Measurements from ENCODE around the gene AP5M1. TPM values are rescaled to one million over a fixed set of nuclear protein-coding genes. Genes with fewer than 3 reads are reported as not detected.

AP5M1 gene
- total RNA-seq, 1 donor from 2014 or later = 79.1 TPM

DNA sequence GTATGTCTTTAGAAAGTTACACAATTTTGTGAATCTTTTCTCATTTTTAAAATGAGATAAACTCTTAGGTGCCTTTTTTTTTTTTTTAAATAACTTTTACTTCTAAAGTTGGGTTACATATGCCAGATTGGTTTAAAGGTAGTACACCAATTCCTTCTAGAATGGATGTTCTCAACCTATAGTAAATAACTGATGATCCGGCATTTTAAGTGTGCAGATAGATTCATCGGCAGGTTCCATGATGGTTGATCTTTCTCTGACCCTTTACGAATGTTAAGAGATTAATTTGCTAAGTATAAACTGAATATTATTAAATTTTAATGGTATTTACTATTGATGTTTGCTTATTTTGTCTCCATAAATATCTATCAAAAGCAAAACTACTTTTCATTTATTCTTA lies 8.3 kb downstream of the AP5M1 start:
- peaks cover 5% of the 10 kb centered on the region for H4K20me1 ChIP-seq (ENCODE audit: low read depth)
- H3K36me3 ChIP-seq = peaks cover 18% of the 10 kb centered on the region
- H3K4me2 ChIP-seq = no peak overlapping the region
- no peak for DNase-seq (ENCODE audit: low spot score)
- H2AFZ ChIP-seq (replicated peaks) = no peak overlapping the region
- no peaks in the 10 kb centered on the region for H3K9me3 ChIP-seq (ENCODE audit: low read depth)
- no peaks in the 10 kb centered on the region for H3K27me3 ChIP-seq
- no peak overlapping the region for H3K27ac ChIP-seq
- Mint-ChIP-seq H3K4me1 (no peaks in the 10 kb centered on the region), H3K9me3 (no peaks in the 10 kb centered on the region), H3K27ac (no peak overlapping the region), H3K4me3 (no peak overlapping the region), H3K36me3 (peaks cover 25% of the 10 kb centered on the region), H3K27me3 (ENCODE audit: insufficient read depth, low read depth) (no peaks in the 10 kb centered on the region)
- TF ChIP-seq CTCF (IDR thresholded peaks at IDR 0.05) (no peak), EZH2 (IDR thresholded peaks at IDR 0.05) (no peak), EZH2phosphoT487 (IDR thresholded peaks at IDR 0.05) (no peak)
- no peaks in the 10 kb centered on the region for H3K4me1 ChIP-seq
- H3F3A ChIP-seq (ENCODE audit: low read depth) = peaks cover 7% of the 10 kb centered on the region
- H3K79me2 ChIP-seq (ENCODE audit: low read depth) = peaks cover 61% of the 10 kb centered on the region
- H3K4me3 ChIP-seq = no peak overlapping the region
- no peak overlapping the region for H3K9ac ChIP-seq

- no peak overlapping the region for H3K27ac Mint-ChIP-seq
- H3K4me1 Mint-ChIP-seq = peaks cover 47% of the 10 kb centered on the region
- H3K36me3 ChIP-seq = peaks cover 10% of the 10 kb centered on the region
These were observed 19.0 kb downstream of the AP5M1 start for GRCh38 chr14:57287745-57288144.

GRCh38 chr14:57290751-57291150 lies 22.0 kb downstream of the AP5M1 start:
- peak overlapping the region; percentile 74 for H3K4me2 ChIP-seq
- H3K9me3 ChIP-seq (ENCODE audit: low read depth) = no peaks in the 10 kb centered on the region
- Mint-ChIP-seq H3K9me3 (no peaks in the 10 kb centered on the region), H3K27ac (peak overlapping the region; percentile 98), H3K4me1 (peaks cover 63% of the 10 kb centered on the region), H3K27me3 (ENCODE audit: insufficient read depth, low read depth) (no peaks in the 10 kb centered on the region), H3K4me3 (peak overlapping the region; percentile 58), H3K36me3 (no peaks in the 10 kb centered on the region)
- no peak overlapping the region for H3K9ac ChIP-seq
- peak overlapping the region; percentile 99 for H3K27ac ChIP-seq
- no peaks in the 10 kb centered on the region for H3K27me3 ChIP-seq
- peaks cover 82% of the 10 kb centered on the region for H3K4me1 ChIP-seq
- H2AFZ ChIP-seq (replicated peaks) = no peak overlapping the region
- no peaks in the 10 kb centered on the region for H4K20me1 ChIP-seq (ENCODE audit: low read depth)
- DNase-seq (ENCODE audit: low spot score) = peak; percentile 86
- no peak for TF ChIP-seq CTCF (IDR thresholded peaks at IDR 0.05)
- peak; percentile 59 for TF ChIP-seq EZH2phosphoT487 (IDR thresholded peaks at IDR 0.05)
- peak overlapping the region; percentile 30 for H3K4me3 ChIP-seq
- peaks cover 10% of the 10 kb centered on the region for H3K36me3 ChIP-seq
- peaks cover 75% of the 10 kb centered on the region for H3F3A ChIP-seq (ENCODE audit: low read depth)
- no peaks in the 10 kb centered on the region for H3K79me2 ChIP-seq (ENCODE audit: low read depth)

More at GRCh38 chr14:57287745-57288144, 19.0 kb downstream of the AP5M1 start:
- Histone ChIP-seq H4K20me1 (ENCODE audit: low read depth) (no peaks in the 10 kb centered on the region), H3K9ac (no peak overlapping the region), H3K9me3 (ENCODE audit: low read depth) (no peaks in the 10 kb centered on the region), H2AFZ (replicated peaks) (no peak overlapping the region), H3K4me1 (peaks cover 52% of the 10 kb centered on the region), H3K27ac (no peak overlapping the region), H3K27me3 (no peaks in the 10 kb centered on the region), H3K79me2 (ENCODE audit: low read depth) (no peaks in the 10 kb centered on the region), H3K4me3 (no peak overlapping the region), H3F3A (ENCODE audit: low read depth) (peaks cover 55% of the 10 kb centered on the region), H3K4me2 (no peak overlapping the region)
- peaks cover 8% of the 10 kb centered on the region for H3K36me3 Mint-ChIP-seq
- no peaks in the 10 kb centered on the region for H3K27me3 Mint-ChIP-seq (ENCODE audit: insufficient read depth, low read depth)
- no peak for DNase-seq (ENCODE audit: low spot score)
- no peaks in the 10 kb centered on the region for H3K9me3 Mint-ChIP-seq
- TF ChIP-seq CTCF (IDR thresholded peaks at IDR 0.05) (no peak), EZH2phosphoT487 (IDR thresholded peaks at IDR 0.05) (no peak), EZH2 (IDR thresholded peaks at IDR 0.05) (no peak)
- no peak overlapping the region for H3K4me3 Mint-ChIP-seq

Measured in neural progenitor cell (in vitro differentiated cells).